ENCODE measurements around the gene EIF2S1.

- TF ChIP-seq CTCF (IDR thresholded peaks at IDR 0.05; ENCODE audit: insufficient read depth, low read depth, low read length) (no peak), EZH2 (IDR thresholded peaks at IDR 0.05; ENCODE audit: insufficient read depth, low read length) (no peak)
These were observed 57.5 kb downstream of the EIF2S1 start for GRCh38 chr14:67417633-67418032.
